Measurements from ENCODE around the gene ZNF398.
"Not testable (repeated sequence)": the region's sequence is repeated elsewhere in the genome, so short reads cannot be mapped to it uniquely, and the experiment has no call there.

ZNF398 gene

DNA sequence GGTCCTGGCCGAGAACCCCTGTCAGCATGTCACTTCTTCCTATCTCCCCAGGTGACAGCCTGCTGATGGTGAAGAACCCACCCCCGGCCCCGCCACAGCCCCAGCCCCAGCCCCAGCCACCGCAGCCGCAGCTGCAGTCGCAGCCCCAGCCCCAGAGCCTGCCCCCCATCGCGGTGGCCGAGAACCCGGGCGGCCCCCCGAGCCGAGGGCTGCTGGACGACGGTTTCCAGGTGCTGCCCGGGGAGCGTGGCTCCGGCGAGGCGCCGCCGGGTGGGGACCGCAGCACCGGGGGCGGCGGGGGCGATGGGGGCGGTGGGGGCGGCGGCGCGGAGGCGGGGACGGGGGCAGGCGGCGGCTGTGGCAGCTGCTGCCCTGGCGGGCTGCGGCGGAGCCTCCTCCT, 76.5 kb downstream of the ZNF398 start:
- DNase-seq (ENCODE audit: extremely low read depth in 1 of 2, low read depth in 1 of 2), result no peak

DNA sequence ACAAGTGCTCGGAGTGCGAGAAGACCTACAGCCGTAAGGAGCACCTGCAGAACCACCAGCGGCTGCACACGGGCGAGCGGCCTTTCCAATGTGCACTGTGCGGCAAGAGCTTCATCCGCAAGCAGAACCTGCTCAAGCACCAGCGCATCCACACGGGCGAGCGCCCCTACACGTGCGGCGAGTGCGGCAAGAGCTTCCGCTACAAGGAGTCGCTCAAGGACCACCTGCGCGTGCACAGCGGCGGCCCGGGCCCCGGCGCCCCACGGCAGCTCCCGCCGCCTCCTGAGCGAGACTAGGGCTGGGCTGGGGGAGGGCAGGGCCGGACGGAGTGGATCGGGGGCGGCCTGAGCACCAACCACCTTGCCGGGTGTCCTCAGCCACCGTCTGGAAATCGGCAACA, 77.1 kb downstream of the ZNF398 start:
- no peak for DNase-seq (ENCODE audit: extremely low read depth in 1 of 2, low read depth in 1 of 2)

DNA sequence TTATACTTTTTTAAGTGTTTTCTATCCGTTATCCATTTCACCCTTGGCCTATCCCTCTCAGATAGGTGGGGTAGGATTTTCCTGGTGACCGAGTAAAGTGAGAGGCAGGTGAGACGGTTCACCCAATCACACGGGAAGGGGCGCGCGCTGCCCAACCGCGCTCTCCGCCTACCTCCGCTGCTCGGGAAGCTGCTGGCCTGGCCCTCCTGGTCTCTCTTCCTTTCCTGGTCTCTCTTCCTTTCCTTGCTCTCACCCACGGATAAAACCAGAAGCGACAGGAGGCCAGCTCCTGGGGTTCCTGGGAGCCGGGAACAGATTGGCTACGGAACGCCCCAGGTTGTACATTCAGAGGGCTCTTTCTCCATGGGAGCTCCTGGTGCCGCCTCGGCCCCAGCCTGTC, 77.9 kb downstream of the ZNF398 start:
- DNase-seq (ENCODE audit: extremely low read depth in 1 of 2, low read depth in 1 of 2), result no peak

DNA sequence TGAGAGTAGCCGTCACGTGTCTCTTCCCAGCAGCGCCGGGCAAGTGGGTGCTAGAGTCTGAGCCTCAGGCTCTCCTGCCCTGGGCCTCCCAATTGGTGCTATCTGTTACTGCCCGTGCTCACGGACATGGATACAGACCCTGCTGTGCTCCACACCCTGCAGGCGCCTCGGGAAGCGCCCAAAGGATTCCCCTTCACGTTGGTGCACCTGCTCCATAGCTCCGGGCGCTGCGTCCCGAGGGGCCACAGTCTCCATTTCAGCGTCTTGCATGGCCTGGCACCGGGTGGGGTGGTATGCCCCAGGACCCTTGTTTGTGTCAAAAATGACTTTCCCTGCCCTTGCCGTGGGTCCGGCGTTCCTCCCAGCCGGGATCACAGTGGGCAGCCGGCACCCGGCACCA, 78.4 kb downstream of the ZNF398 start:
- no peak for DNase-seq (ENCODE audit: extremely low read depth in 1 of 2, low read depth in 1 of 2)

DNA sequence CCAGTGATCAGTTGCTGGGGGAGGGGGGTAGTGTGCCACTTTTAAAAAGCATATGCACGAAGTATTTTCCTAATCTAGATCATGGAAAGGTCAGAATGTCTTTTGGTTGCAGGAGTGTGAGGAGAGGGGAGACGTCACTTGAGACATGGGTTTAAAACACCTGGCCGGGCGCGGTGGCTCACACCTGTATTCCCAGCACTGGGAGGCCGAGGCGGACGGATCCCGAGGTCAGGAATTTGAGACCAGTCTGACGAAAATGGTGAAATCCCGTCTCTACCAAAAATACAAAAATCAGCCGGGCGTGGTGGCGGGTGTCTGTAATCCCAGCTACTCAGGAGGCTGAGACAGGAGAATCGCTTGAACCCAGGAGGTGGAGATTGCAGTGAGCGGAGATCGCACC, 79.1 kb downstream of the ZNF398 start:
- DNase-seq (ENCODE audit: extremely low read depth in 1 of 2, low read depth in 1 of 2), result not testable (repeated sequence)

DNA sequence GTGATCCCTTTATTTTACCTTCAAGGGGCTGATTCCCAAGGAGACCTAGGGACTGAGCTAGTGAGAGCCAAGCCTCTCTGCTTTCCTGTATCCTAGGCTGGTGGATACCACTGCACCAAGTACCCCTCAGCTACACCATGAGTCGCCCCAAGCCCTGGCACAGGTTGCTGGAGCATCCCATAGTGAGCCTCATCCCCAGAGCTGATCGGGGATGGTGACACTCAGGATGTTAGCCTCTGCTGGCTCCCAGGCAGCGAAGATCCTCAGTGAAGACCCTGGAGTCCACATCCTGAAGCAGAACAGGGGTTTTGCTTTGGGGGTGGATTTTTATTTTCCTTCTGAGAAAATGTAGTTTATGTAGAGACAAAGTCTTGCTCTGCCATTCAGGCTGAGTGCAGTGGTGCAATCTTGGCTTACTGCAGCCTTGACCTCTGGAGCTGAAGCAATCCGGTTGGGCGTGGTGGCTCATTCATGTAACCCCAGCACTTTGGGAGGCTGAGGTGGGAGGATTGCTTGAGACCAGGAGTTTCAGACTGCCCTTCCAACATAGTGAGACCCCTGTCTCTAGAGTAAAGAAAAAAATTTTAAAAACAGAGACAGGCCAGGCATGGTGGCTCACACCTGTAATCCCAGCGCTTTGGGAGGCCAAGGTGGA, 79.7 kb downstream of the ZNF398 start:
- DNase-seq (ENCODE audit: extremely low read depth in 1 of 2, low read depth in 1 of 2), result no peak

DNA sequence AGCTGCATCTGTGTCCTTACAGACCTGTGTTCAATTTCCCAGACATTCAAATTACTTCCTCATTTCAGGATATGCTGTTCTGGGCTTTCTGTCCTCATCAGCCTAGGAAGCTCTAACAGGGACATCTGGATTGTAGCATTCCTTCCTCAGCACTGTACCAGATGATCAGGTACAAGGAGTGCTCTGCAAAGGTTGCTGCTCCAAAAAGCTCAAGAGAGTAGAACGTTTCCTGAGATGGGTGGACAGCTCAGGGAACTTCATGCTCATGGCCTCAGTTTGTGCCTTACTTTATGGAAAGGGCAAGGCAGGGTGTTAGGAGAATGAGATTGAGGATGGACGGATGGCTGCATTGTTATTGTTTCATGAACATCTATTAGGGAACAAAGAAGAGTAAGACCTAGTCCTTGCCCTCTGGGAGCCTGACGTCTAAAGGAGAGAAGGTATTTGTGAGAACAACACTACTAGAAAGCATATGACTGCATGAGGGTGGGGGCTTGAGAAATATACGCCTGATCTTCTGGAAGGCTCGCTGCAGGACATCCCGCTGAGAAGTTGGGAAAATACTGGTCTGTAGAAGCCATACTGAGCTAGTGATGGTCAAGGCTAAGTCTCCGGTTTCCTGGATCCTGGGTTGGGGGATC, 81.7 kb downstream of the ZNF398 start:
- DNase-seq (ENCODE audit: extremely low read depth in 1 of 2, low read depth in 1 of 2), result no peak

DNA sequence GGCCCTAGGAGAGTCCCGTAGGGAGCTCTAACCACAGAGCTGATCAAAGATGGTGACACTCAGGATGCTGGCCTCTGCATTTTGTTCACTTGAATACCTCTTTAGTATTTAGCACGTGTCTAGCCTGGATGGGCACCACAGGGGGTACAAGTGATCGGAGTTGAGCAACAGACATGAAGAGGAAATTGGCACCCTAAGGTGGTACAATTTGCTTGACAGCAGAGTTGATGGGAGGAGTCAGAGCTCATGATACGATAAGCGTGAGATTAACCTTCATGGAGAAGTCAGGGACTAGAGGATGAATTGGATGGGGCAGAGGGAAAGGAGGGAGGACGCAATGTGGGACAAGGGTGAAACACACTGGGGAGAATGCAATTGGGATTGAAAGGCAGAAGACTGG, 82.3 kb downstream of the ZNF398 start:
- DNase-seq (ENCODE audit: extremely low read depth in 1 of 2, low read depth in 1 of 2), result no peak

DNA sequence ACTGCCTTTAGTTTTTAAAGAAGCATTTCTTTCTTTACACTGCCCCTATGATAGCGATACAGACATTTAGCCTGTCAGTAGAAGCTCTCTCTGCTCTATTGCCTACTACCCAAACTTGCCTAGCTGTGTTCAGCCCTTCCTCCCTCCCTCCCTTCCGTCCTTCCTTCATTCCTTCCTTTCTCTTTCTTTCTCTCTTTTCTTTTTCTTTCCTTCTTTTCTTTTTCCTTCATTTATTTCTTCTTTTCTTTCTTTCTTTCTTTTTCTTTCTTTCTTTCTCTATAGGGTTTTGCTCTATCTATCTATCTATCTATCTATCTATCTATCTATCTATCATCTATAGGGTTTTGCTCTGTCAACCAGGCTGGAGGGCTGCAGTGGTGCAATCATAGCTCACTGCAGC, 85.1 kb downstream of the ZNF398 start:
- DNase-seq (ENCODE audit: extremely low read depth in 1 of 2, low read depth in 1 of 2), result no peak

Measured in activated CD8-positive, alpha-beta memory T cell treated with anti-CD3 and anti-CD28 coated beads for 1 hour (primary cell).